Endodermal cell (in vitro differentiated cells): Measurements from ENCODE around the gene ZMIZ1. TPM values are rescaled to one million over a fixed set of nuclear protein-coding genes. Genes with fewer than 3 reads are reported as not detected.

Experiments used
- DNase-seq: peaks from one replicate; pipeline ENCODE4 v3.0.0-alpha.2; 2017
- H3K27ac ChIP-seq: 2 replicates; pipeline ENCODE4 v1.5.1; 2013; ENCODE audit warnings: mild to moderate bottlenecking, low read depth, low read length, moderate library complexity
- H3K27me3 ChIP-seq: 2 replicates; pipeline ENCODE4 v1.6.1; 2013; ENCODE audit warnings: mild to moderate bottlenecking, low read length, moderate library complexity; ENCODE audit not compliant: insufficient read depth, control insufficient read depth, poor library complexity, severe bottlenecking
- H3K36me3 ChIP-seq: 2 replicates; pipeline ENCODE4 v1.7.0; 2013; ENCODE audit warnings: mild to moderate bottlenecking, low read length, moderate library complexity; ENCODE audit not compliant: control insufficient read depth, insufficient read depth
- H3K4me1 ChIP-seq: one replicate; pipeline ENCODE4 v1.7.0; 2013; ENCODE audit warnings: low read length; ENCODE audit not compliant: control insufficient read depth, insufficient read depth
- H3K4me3 ChIP-seq: 2 replicates; pipeline ENCODE4 v1.5.1; 2013; ENCODE audit warnings: mild to moderate bottlenecking, low read length, moderate library complexity
- H3K9ac ChIP-seq: 2 replicates; pipeline ENCODE4 v1.6.1; 2013; ENCODE audit warnings: mild to moderate bottlenecking, low read length, moderate library complexity; ENCODE audit not compliant: poor library complexity, severe bottlenecking; ENCODE audit errors: extremely low read depth
- H3K9me3 ChIP-seq: 2 replicates; pipeline ENCODE4 v1.6.1; 2013; ENCODE audit warnings: mild to moderate bottlenecking, low read length, moderate library complexity; ENCODE audit not compliant: control insufficient read depth
- H3K27ac Mint-ChIP-seq: 2 replicates; pipeline ENCODE4 v1.8.0; 2020; ENCODE audit warnings: mixed read lengths
- H3K27me3 Mint-ChIP-seq: 2 replicates; pipeline ENCODE4 v1.8.0; 2021; ENCODE audit warnings: mild to moderate bottlenecking, mixed read lengths; ENCODE audit not compliant: insufficient read depth
- H3K36me3 Mint-ChIP-seq: 2 replicates; pipeline ENCODE4 v1.8.0; 2020; ENCODE audit warnings: low read depth, mixed read lengths
- H3K4me1 Mint-ChIP-seq: 2 replicates; pipeline ENCODE4 v1.8.0; 2020; ENCODE audit warnings: mixed read lengths
- H3K4me3 Mint-ChIP-seq: 2 replicates; pipeline ENCODE4 v1.8.0; 2020; ENCODE audit warnings: mild to moderate bottlenecking, moderate library complexity, mixed read lengths
- H3K9me3 Mint-ChIP-seq: 2 replicates; pipeline ENCODE4 v1.8.0; 2020; ENCODE audit warnings: mild to moderate bottlenecking, mixed read lengths
- WGBS, 2 experiments: methylation state at CpG; one replicate each; pipeline versions ENCODE4 v1.1.5 to v1.1.7; 2013; ENCODE audit warnings: missing lambda C conversion rate in 2 of 2, mixed read lengths in 1 of 2; ENCODE audit not compliant: insufficient coverage in 1 of 2, insufficient read length in 1 of 2; 5-methylcytosine and 5-hydroxymethylcytosine counted together
- total RNA-seq, 2 donors: library from RNA; stranded (reverse); fragmentation: NEBNext Ultra II Directional in 1 of 2; extraction: Animal tissue kit (Norgen Biotek cat#: 25700) in 1 of 2; gene quantifications; 2 replicates in 1 of 2; 3 replicates in 1 of 2; pipeline ENCODE4 v1.2.1, GENCODE V29; 2021
- TF ChIP-seq, protein P1 (sequence below): fragments of 200-600 bp; sonication (generic); conservative IDR thresholded peaks from 2 replicates; pipeline ENCODE4 v1.5.0; 2021; ENCODE audit warnings: antibody characterized with exemption, mild to moderate bottlenecking

Gene ZMIZ1
- total RNA-seq, 2 donors from 2014 or later, result 65.3 to 67.5 TPM

DNA sequence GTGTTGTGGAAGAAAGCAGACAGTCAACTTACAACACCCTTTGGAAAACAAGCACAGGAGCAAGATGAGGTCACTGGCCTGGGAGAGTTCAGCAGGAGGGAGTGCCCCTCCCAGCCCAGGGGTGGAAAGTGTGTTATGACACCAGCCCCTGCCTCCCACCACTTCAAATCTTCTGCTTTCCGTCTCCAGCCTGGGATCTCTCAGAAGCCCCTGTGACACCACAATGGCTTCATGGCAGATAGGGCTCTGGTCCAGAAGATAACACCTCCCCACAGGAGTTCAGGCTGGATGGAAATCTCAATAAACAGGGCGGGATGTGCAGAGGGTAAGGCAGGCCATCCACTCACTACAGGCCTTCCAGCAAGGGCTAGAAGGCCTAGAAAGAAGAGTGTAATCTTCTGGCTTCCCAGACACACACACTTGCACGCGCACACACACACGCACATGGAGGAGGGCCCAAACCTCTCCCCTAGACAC lies 48.7 kb upstream of the ZMIZ1 start:
- peaks cover 18% of the 10 kb centered on the region for H3K4me1 ChIP-seq
- no peak overlapping the region for H3K4me3 Mint-ChIP-seq
- no peak overlapping the region for H3K27ac ChIP-seq
- no peak overlapping the region for H3K4me3 ChIP-seq
- H3K36me3 ChIP-seq, result no peaks in the 10 kb centered on the region
- H3K9me3 Mint-ChIP-seq, result no peaks in the 10 kb centered on the region
- H3K9ac ChIP-seq, result no peak overlapping the region
- TF ChIP-seq, protein P1, sequence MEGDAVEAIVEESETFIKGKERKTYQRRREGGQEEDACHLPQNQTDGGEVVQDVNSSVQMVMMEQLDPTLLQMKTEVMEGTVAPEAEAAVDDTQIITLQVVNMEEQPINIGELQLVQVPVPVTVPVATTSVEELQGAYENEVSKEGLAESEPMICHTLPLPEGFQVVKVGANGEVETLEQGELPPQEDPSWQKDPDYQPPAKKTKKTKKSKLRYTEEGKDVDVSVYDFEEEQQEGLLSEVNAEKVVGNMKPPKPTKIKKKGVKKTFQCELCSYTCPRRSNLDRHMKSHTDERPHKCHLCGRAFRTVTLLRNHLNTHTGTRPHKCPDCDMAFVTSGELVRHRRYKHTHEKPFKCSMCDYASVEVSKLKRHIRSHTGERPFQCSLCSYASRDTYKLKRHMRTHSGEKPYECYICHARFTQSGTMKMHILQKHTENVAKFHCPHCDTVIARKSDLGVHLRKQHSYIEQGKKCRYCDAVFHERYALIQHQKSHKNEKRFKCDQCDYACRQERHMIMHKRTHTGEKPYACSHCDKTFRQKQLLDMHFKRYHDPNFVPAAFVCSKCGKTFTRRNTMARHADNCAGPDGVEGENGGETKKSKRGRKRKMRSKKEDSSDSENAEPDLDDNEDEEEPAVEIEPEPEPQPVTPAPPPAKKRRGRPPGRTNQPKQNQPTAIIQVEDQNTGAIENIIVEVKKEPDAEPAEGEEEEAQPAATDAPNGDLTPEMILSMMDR, result no peak
- no peaks in the 10 kb centered on the region for H3K27me3 Mint-ChIP-seq
- peaks cover 3% of the 10 kb centered on the region for H3K9me3 ChIP-seq
- no peaks in the 10 kb centered on the region for H3K36me3 Mint-ChIP-seq
- WGBS, 2 experiments, result 88 to 94% methylated on average over 3 to 5 of the region's 5 CpGs
- DNase-seq, result peak; percentile 40
- no peak overlapping the region for H3K27ac Mint-ChIP-seq
- peaks cover 33% of the 10 kb centered on the region for H3K4me1 Mint-ChIP-seq
- H3K27me3 ChIP-seq, result no peaks in the 10 kb centered on the region

DNA sequence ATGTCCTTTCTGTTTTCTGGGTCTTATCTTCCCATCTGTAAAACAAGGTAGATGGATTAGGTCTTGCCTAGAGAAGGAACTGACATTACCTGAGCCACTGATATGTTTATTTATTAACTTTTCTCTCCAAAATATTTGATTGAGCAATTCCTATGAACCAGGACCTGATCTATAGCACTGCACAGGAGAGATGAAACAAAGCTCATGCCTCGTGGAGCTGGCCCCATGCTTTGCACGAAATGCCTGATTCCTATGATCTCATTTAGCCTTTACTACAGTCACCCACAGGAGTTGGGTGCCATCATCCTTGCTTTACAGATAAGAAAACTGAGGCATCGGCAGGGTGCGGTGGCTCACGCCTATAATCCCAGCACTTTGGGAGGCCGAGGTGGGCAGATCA lies 48.2 kb upstream of the ZMIZ1 start:
- Mint-ChIP-seq H3K27me3 (no peaks in the 10 kb centered on the region), H3K27ac (no peak overlapping the region)
- WGBS, 2 experiments, result 95% methylated on average over 2 to 6 of the region's 6 CpGs

DNA sequence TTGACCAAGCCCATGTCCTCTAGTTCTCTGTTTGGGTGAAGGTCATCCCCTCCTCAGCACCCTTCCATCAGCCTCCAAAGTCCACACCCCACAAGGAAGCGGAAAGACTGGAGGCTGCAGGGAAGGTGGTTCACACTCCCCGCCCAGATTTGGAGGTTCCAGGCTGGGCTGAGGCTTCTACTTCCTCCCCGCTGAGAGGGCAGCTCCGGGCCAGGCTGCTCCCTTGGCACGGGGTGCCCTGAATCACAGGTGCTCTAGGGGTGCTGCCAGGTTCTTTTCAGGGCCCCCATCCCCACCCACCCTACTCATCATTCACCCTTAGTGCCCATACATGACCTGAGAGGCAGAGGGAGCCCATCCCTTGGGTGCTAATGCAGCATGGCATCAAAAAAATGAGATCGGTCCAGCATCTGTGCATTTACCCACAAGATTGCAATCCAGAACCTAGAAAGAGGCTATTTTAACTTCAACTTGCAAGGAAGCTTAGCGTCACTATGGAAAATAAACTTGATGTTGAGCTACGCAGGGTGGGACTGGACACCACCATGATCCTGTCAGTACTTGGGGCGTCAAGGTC lies 47.3 kb upstream of the ZMIZ1 start:
- TF ChIP-seq, protein P1, result no peak
- H3K9me3 Mint-ChIP-seq, result no peaks in the 10 kb centered on the region
- H3K4me1 ChIP-seq, result peaks cover 14% of the 10 kb centered on the region
- no peak overlapping the region for H3K27ac ChIP-seq
- no peak overlapping the region for H3K4me3 Mint-ChIP-seq
- peaks cover 32% of the 10 kb centered on the region for H3K4me1 Mint-ChIP-seq
- no peaks in the 10 kb centered on the region for H3K36me3 ChIP-seq
- H3K27ac Mint-ChIP-seq, result no peak overlapping the region
- peaks cover 3% of the 10 kb centered on the region for H3K9me3 ChIP-seq
- WGBS, 2 experiments, result 93 to 100% methylated on average over 4 to 9 of the region's 9 CpGs
- no peaks in the 10 kb centered on the region for H3K27me3 Mint-ChIP-seq
- H3K27me3 ChIP-seq, result no peaks in the 10 kb centered on the region
- no peak overlapping the region for H3K9ac ChIP-seq
- H3K4me3 ChIP-seq, result no peak overlapping the region
- H3K36me3 Mint-ChIP-seq, result no peaks in the 10 kb centered on the region
- peak; percentile 24 for DNase-seq

More for the DNA sequence above, 48.2 kb upstream of the ZMIZ1 start:
- H3K27me3 ChIP-seq, result no peaks in the 10 kb centered on the region
- DNase-seq, result peak; percentile 6
- H3K9me3 ChIP-seq, result peaks cover 3% of the 10 kb centered on the region
- H3K9ac ChIP-seq, result no peak overlapping the region
- Mint-ChIP-seq H3K4me3 (no peak overlapping the region), H3K36me3 (no peaks in the 10 kb centered on the region), H3K4me1 (peaks cover 31% of the 10 kb centered on the region), H3K9me3 (no peaks in the 10 kb centered on the region)
- H3K36me3 ChIP-seq, result no peaks in the 10 kb centered on the region
- peaks cover 19% of the 10 kb centered on the region for H3K4me1 ChIP-seq
- H3K4me3 ChIP-seq, result no peak overlapping the region
- H3K27ac ChIP-seq, result no peak overlapping the region
- TF ChIP-seq, protein P1, result no peak
